Right cardiac atrium (tissue), 5 donors: ENCODE results near the gene CASK. TPM values are rescaled to one million over a fixed set of nuclear protein-coding genes. Genes with fewer than 3 reads are reported as not detected.

Experiments used
- ATAC-seq, 2 donors: fragments of 200-7000 bp; cut with Tn5 transposase; one replicate each; pipeline versions ENCODE4 v1.8.0 to v1.9.1; 2020; ENCODE audit warnings: moderate library complexity in 2 of 2, mild to moderate bottlenecking in 1 of 2
- DNase-seq, 3 donors: peaks; one replicate each; pipeline ENCODE4 v3.0.0-alpha.2; 2020
- H3K27ac ChIP-seq: one replicate; pipeline ENCODE4 v1.5.1; 2013; ENCODE audit warnings: mild to moderate bottlenecking, low read length, control low read depth, moderate library complexity
- H3K27me3 ChIP-seq: one replicate; pipeline ENCODE4 v1.6.1; 2013; ENCODE audit not compliant: control insufficient read depth, insufficient read depth
- H3K4me1 ChIP-seq: one replicate; pipeline ENCODE4 v1.6.1; 2013; ENCODE audit warnings: low read length; ENCODE audit not compliant: control insufficient read depth, insufficient read depth
- H3K4me3 ChIP-seq: one replicate; pipeline ENCODE4 v1.5.1; 2013; ENCODE audit warnings: low read length, control low read depth
- H3K9me3 ChIP-seq: one replicate; pipeline ENCODE4 v1.6.1; 2013; ENCODE audit warnings: low read length; ENCODE audit not compliant: control insufficient read depth
- WGBS: extraction: QIAGEN DNeasy Blood & Tissue Kit; methylation state at CpG from one replicate; pipeline ENCODE4 v1.1.7; 2013; 5-methylcytosine and 5-hydroxymethylcytosine counted together
- intact Hi-C, 4 donors: fragments of 100-400 bp; cut with DNase I; formaldehyde crosslinking; loops; one replicate each; pipeline versions ENCODE4 v1.11.0 to v1.14.0; 2022 to 2023
- polyA plus RNA-seq: library from polyadenylated mRNA; stranded (reverse); fragments of 200-250 nt; gene quantifications from one replicate; pipeline ENCODE4 v1.2.3, GENCODE V29; 2013
- total RNA-seq, 4 donors: library from RNA; stranded (reverse); fragmentation: NEBNext Ultra II Directional; extraction: Animal tissue kit (Norgen Biotek cat#: 25700); gene quantifications; one replicate each; pipeline ENCODE4 v1.2.1, GENCODE V29; 2021
- donor health status: healthy with polysubstance abuse.
- donor health status: DM: no; HTN: yes; CAD: no.
- donor health status: DM: no; HTN: no; CAD: no.
- donor health status: DM: no; HTN: yes; CAD: no; lungs with severe emphysema.
- donor health status: DM: yes; HTN: yes; CAD: no.

Gene CASK
- total and polyA plus RNA-seq, 5 donors = 3.3 to 17.5 (median 16.8) TPM

- H3K4me1 ChIP-seq = peaks cover 2% of the 10 kb centered on the region
- H3K27me3 ChIP-seq = no peaks in the 10 kb centered on the region
- ATAC-seq (no peak), DNase-seq (no peak)
- no peak overlapping the region for H3K4me3 ChIP-seq
- no peak overlapping the region for H3K27ac ChIP-seq
- 87% methylated on average over 6 of the region's 6 CpGs for WGBS
- no peaks in the 10 kb centered on the region for H3K9me3 ChIP-seq
- intact Hi-C loops = no loop called here
Measured at GRCh38 chrX:41481264-41482109, 441.9 kb downstream of the CASK start.

GRCh38 chrX:41480508-41481260 is 442.7 kb downstream of the CASK start:
- H3K4me1 ChIP-seq = peaks cover 2% of the 10 kb centered on the region
- WGBS = 90% methylated on average over 13 of the region's 13 CpGs
- ATAC-seq = no peak

GRCh38 chrX:41478381-41478911 is 444.9 kb downstream of the CASK start:
- H3K4me3 ChIP-seq = no peak overlapping the region

More at GRCh38 chrX:41480508-41481260, 442.7 kb downstream of the CASK start:
- H3K4me3 ChIP-seq = no peak overlapping the region
- no peak for DNase-seq
- intact Hi-C loops = no loop called here
- no peaks in the 10 kb centered on the region for H3K9me3 ChIP-seq
- no peak overlapping the region for H3K27ac ChIP-seq
- no peaks in the 10 kb centered on the region for H3K27me3 ChIP-seq

GRCh38 chrX:41475591-41476241 is 447.6 kb downstream of the CASK start:
- intact Hi-C loops = no loop called here
- ATAC-seq = peak in 1 of 2 donors; percentile 40
- WGBS = 44% methylated on average over 12 of the region's 12 CpGs
- no peaks in the 10 kb centered on the region for H3K9me3 ChIP-seq
- no peaks in the 10 kb centered on the region for H3K27me3 ChIP-seq
- H3K4me1 ChIP-seq = peaks cover 2% of the 10 kb centered on the region
- H3K4me3 ChIP-seq = no peak overlapping the region
- DNase-seq = no peak
- H3K27ac ChIP-seq = no peak overlapping the region

More at GRCh38 chrX:41478381-41478911, 444.9 kb downstream of the CASK start:
- 55% methylated on average over 6 of the region's 6 CpGs for WGBS
- DNase-seq = no peak
- Histone ChIP-seq H3K9me3 (no peaks in the 10 kb centered on the region), H3K4me1 (peaks cover 2% of the 10 kb centered on the region), H3K27me3 (no peaks in the 10 kb centered on the region), H3K27ac (no peak overlapping the region)
- intact Hi-C loops = no loop called here
- ATAC-seq = no peak

- no peak for DNase-seq
Measured at GRCh38 chrX:41475191-41475590, 448.2 kb downstream of the CASK start.

GRCh38 chrX:41474726-41475100 is 448.6 kb downstream of the CASK start:
- 83% methylated on average over 16 of the region's 16 CpGs for whole genome bisulfite sequencing
- intact Hi-C loops = no loop called here
- H3K27me3 ChIP-seq = no peaks in the 10 kb centered on the region
- H3K4me3 ChIP-seq = no peak overlapping the region
- DNase-seq (no peak), ATAC-seq (no peak)
- no peak overlapping the region for H3K27ac ChIP-seq
- no peaks in the 10 kb centered on the region for H3K9me3 ChIP-seq
- H3K4me1 ChIP-seq = peaks cover 2% of the 10 kb centered on the region

More at GRCh38 chrX:41475191-41475590, 448.2 kb downstream of the CASK start:
- WGBS = 75% methylated on average over 6 of the region's 6 CpGs
- H3K4me1 ChIP-seq = peaks cover 2% of the 10 kb centered on the region
- H3K27me3 ChIP-seq = no peaks in the 10 kb centered on the region
- intact Hi-C loops = no loop called here
- no peak overlapping the region for H3K27ac ChIP-seq
- no peak overlapping the region for H3K4me3 ChIP-seq
- no peak for ATAC-seq
- H3K9me3 ChIP-seq = no peaks in the 10 kb centered on the region

- peaks cover 2% of the 10 kb centered on the region for H3K4me1 ChIP-seq
- DNase-seq (peak in 1 of 3 donors; percentile 51), ATAC-seq (no peak)
- no peaks in the 10 kb centered on the region for H3K9me3 ChIP-seq
- no peaks in the 10 kb centered on the region for H3K27me3 ChIP-seq
- H3K4me3 ChIP-seq = no peak overlapping the region
- WGBS = 94% methylated on average over 91 of the region's 91 CpGs
- no peak overlapping the region for H3K27ac ChIP-seq
- intact Hi-C loops = no loop called here
Measured at GRCh38 chrX:41473936-41474725, 449.2 kb downstream of the CASK start.

GRCh38 chrX:41472231-41472815 is 451.0 kb downstream of the CASK start:
- ATAC-seq = no peak
- Histone ChIP-seq H3K4me3 (no peak overlapping the region), H3K27ac (no peak overlapping the region), H3K27me3 (no peaks in the 10 kb centered on the region), H3K9me3 (no peaks in the 10 kb centered on the region), H3K4me1 (no peaks in the 10 kb centered on the region)
- DNase-seq = no peak
- intact Hi-C loops = no loop called here
- 98% methylated on average over 32 of the region's 32 CpGs for WGBS

GRCh38 chrX:41471786-41472185 is 451.6 kb downstream of the CASK start:
- H3K27ac ChIP-seq = no peak overlapping the region
- WGBS = 60% methylated on average over 2 of the region's 2 CpGs
- H3K9me3 ChIP-seq = no peaks in the 10 kb centered on the region
- no peak overlapping the region for H3K4me3 ChIP-seq
- no peaks in the 10 kb centered on the region for H3K4me1 ChIP-seq
- H3K27me3 ChIP-seq = no peaks in the 10 kb centered on the region
- intact Hi-C loops = no loop called here
- DNase-seq = no peak
- no peak for ATAC-seq

GRCh38 chrX:41470706-41471105 is 452.6 kb downstream of the CASK start:
- DNase-seq (no peak), ATAC-seq (no peak)
- Histone ChIP-seq H3K4me1 (no peaks in the 10 kb centered on the region), H3K9me3 (no peaks in the 10 kb centered on the region), H3K27ac (no peak overlapping the region), H3K4me3 (no peak overlapping the region), H3K27me3 (no peaks in the 10 kb centered on the region)
- intact Hi-C loops = no loop called here
- 88% methylated on average over 7 of the region's 7 CpGs for WGBS
